Fibroblast of mammary gland (primary cell): ENCODE data around the gene GATA1.

Experiments used
- DNase-seq: peaks from one replicate; pipeline ENCODE4 v3.0.0-alpha.2; 2010; ENCODE audit warnings: low read depth
- H3K4me3 ChIP-seq: 2 replicates; pipeline ENCODE4 v1.5.1; 2011; ENCODE audit warnings: low read depth, mild to moderate bottlenecking, low read length, moderate library complexity; ENCODE audit not compliant: control insufficient read depth
- CTCF ChIP-seq: conservative IDR thresholded peaks from 2 replicates; pipeline ENCODE4 v1.5.1; 2011; ENCODE audit warnings: low read depth, low read length, inconsistent platforms; ENCODE audit not compliant: control insufficient read depth, insufficient read depth

The GATA1 gene

GRCh38 chrX:48769230-48769629 is 17.2 kb upstream of the GATA1 start:
- H3K4me3 ChIP-seq = no peak overlapping the region
- no peak for DNase-seq
- TF ChIP-seq CTCF = no peak

- DNase-seq = no peak
- no peak for TF ChIP-seq CTCF
- H3K4me3 ChIP-seq = no peak overlapping the region
These were observed 16.1 kb upstream of the GATA1 start for GRCh38 chrX:48770296-48770695.

- no peak for TF ChIP-seq CTCF
- DNase-seq = no peak
- no peak overlapping the region for H3K4me3 ChIP-seq
These were observed 13.8 kb upstream of the GATA1 start for GRCh38 chrX:48772602-48773001.

GRCh38 chrX:48776818-48777439 is 9.5 kb upstream of the GATA1 start:
- H3K4me3 ChIP-seq = no peak overlapping the region
- no peak for DNase-seq
- no peak for TF ChIP-seq CTCF

GRCh38 chrX:48779399-48779798 is 7.0 kb upstream of the GATA1 start:
- no peak overlapping the region for H3K4me3 ChIP-seq
- no peak for TF ChIP-seq CTCF
- DNase-seq = no peak

- H3K4me3 ChIP-seq = no peak overlapping the region
- TF ChIP-seq CTCF = no peak
- no peak for DNase-seq
These were observed 4.7 kb upstream of the GATA1 start for GRCh38 chrX:48781705-48782104.

GRCh38 chrX:48782216-48782615 is 4.2 kb upstream of the GATA1 start:
- no peak for TF ChIP-seq CTCF
- DNase-seq = no peak

More at GRCh38 chrX:48782216-48782615, 4.2 kb upstream of the GATA1 start:
- H3K4me3 ChIP-seq = no peak overlapping the region
